IMR-90 (cell line): ENCODE data around the gene RBKS. TPM values are rescaled to one million over a fixed set of nuclear protein-coding genes. Genes with fewer than 3 reads are reported as not detected.

Source experiments
- ATAC-seq: fragments of 200-7000 bp; cut with Tn5 transposase; 2 replicates; pipeline ENCODE4 v1.9.1; 2020; ENCODE audit warnings: low read depth, mild to moderate bottlenecking, moderate library complexity
- BruUV-seq: library from RNA; stranded (reverse); fragments of 400-500 nt; replicated peaks from 2 replicates; lab custom pipeline; 2021; lab: Mats Ljungman, UMichigan
- CTCF ChIA-PET: fragments of 300-600 bp; formaldehyde crosslinking; extraction: SDS; loops from one replicate; lab custom pipeline; 2021; ENCODE audit warnings: antibody characterized with exemption; lab: Yijun Ruan, JAX
- POLR2A ChIA-PET: fragments of 300-600 bp; sonication (Branson Sonifier 250); formaldehyde crosslinking; loops from one replicate; lab custom pipeline; 2022; ENCODE audit warnings: antibody characterized with exemption; ENCODE audit not compliant: unreplicated experiment; lab: Charles Lee
- DNase-seq: peaks from one replicate; pipeline ENCODE4 v3.0.0; 2013
- H2AFZ ChIP-seq: replicated peaks from 2 replicates; pipeline ENCODE3; 2013; ENCODE audit warnings: low read length, mild to moderate bottlenecking; ENCODE audit not compliant: poor library complexity
- H2AK5ac ChIP-seq: 2 replicates; pipeline ENCODE4 v1.6.1; 2013; ENCODE audit warnings: low read depth, low read length, inconsistent platforms
- H2AK9ac ChIP-seq: replicated peaks from 2 replicates; pipeline ENCODE3; 2013; ENCODE audit warnings: mild to moderate bottlenecking, low read depth, low read length, moderate library complexity; ENCODE audit not compliant: poor library complexity
- H2BK120ac ChIP-seq: 2 replicates; pipeline ENCODE4 v1.6.1; 2013; ENCODE audit warnings: low read depth, low read length, inconsistent platforms
- H2BK15ac ChIP-seq: 3 replicates; pipeline ENCODE4 v1.6.1; 2013; ENCODE audit warnings: low read depth, low read length, inconsistent platforms
- H2BK20ac ChIP-seq: 2 replicates; pipeline ENCODE4 v1.6.1; 2013; ENCODE audit warnings: low read depth, mild to moderate bottlenecking, inconsistent platforms, low read length, moderate library complexity
- H2BK5ac ChIP-seq: 2 replicates; pipeline ENCODE4 v1.6.1; 2013; ENCODE audit warnings: mild to moderate bottlenecking, low read depth, low read length, inconsistent platforms; ENCODE audit not compliant: poor library complexity, severe bottlenecking
- H3K14ac ChIP-seq: replicated peaks from 2 replicates; pipeline ENCODE4 v1.6.1; 2013; ENCODE audit warnings: low read depth, low read length, inconsistent platforms
- H3K18ac ChIP-seq: 2 replicates; pipeline ENCODE4 v1.6.1; 2013; ENCODE audit warnings: low read depth, low read length, control low read depth
- H3K23ac ChIP-seq: 2 replicates; pipeline ENCODE4 v1.6.1; 2013; ENCODE audit warnings: low read depth, low read length, inconsistent platforms
- H3K27ac ChIP-seq: 2 replicates; pipeline ENCODE4 v1.5.1; 2013; ENCODE audit warnings: mild to moderate bottlenecking, control low read depth, low read length; ENCODE audit not compliant: insufficient read depth
- H3K27me3 ChIP-seq: 2 replicates; pipeline ENCODE4 v1.6.1; 2013; ENCODE audit warnings: low read length; ENCODE audit not compliant: control insufficient read depth, insufficient read depth
- H3K36me3 ChIP-seq: 2 replicates; pipeline ENCODE4 v1.6.1; 2013; ENCODE audit warnings: low read length, mixed read lengths; ENCODE audit not compliant: control insufficient read depth, insufficient read depth
- H3K4ac ChIP-seq: 2 replicates; pipeline ENCODE4 v1.6.1; 2013; ENCODE audit warnings: low read depth, low read length, inconsistent platforms
- H3K4me1 ChIP-seq: 2 replicates; pipeline ENCODE4 v1.6.1; 2013; ENCODE audit warnings: low read length, mixed read lengths; ENCODE audit not compliant: control insufficient read depth, insufficient read depth
- H3K4me2 ChIP-seq: 2 replicates; pipeline ENCODE4 v1.6.1; 2013; ENCODE audit warnings: low read depth, mild to moderate bottlenecking, control low read depth, low read length, moderate library complexity
- H3K4me3 ChIP-seq: 2 replicates; pipeline ENCODE4 v1.5.1; 2013; ENCODE audit warnings: low read depth, mild to moderate bottlenecking, control low read depth, low read length, moderate library complexity; ENCODE audit not compliant: insufficient read depth
- H3K56ac ChIP-seq: 2 replicates; pipeline ENCODE4 v1.6.1; 2013; ENCODE audit warnings: low read length, inconsistent platforms; ENCODE audit not compliant: insufficient read depth; ENCODE audit errors: extremely low read depth
- H3K79me1 ChIP-seq, 2 experiments: 2 replicates each; pipeline ENCODE4 v1.6.1; 2013; ENCODE audit warnings: low read length in 2 of 2, inconsistent platforms in 1 of 2, low read depth in 1 of 2
- H3K9ac ChIP-seq: 2 replicates; pipeline ENCODE4 v1.6.1; 2013; ENCODE audit warnings: low read depth, low read length, control low read depth
- H3K9me1 ChIP-seq: 2 replicates; pipeline ENCODE4 v1.6.1; 2013; ENCODE audit warnings: low read length, inconsistent platforms; ENCODE audit not compliant: insufficient read depth
- H3K9me3 ChIP-seq: 2 replicates; pipeline ENCODE4 v1.6.1; 2013; ENCODE audit warnings: low read length; ENCODE audit not compliant: control insufficient read depth, insufficient read depth
- H4K20me1 ChIP-seq: 2 replicates; pipeline ENCODE4 v1.6.1; 2013; ENCODE audit warnings: low read length, inconsistent platforms; ENCODE audit not compliant: insufficient read depth
- H4K5ac ChIP-seq: 2 replicates; pipeline ENCODE4 v1.6.1; 2013; ENCODE audit warnings: mild to moderate bottlenecking, low read depth, low read length, control low read depth
- H4K8ac ChIP-seq, 2 experiments: 2 replicates each; pipeline ENCODE4 v1.6.1; 2013; ENCODE audit warnings: low read depth in 2 of 2, low read length in 2 of 2, control low read depth in 1 of 2, inconsistent platforms in 1 of 2
- H4K91ac ChIP-seq: 2 replicates; pipeline ENCODE4 v1.6.1; 2013; ENCODE audit warnings: low read depth, low read length, inconsistent platforms; ENCODE audit not compliant: insufficient read depth
- MAFK ChIP-seq: IDR thresholded peaks from 2 replicates; pipeline ENCODE4 v1.6.1; 2012; ENCODE audit warnings: low read depth, low read length, improper control_type of control experiment
- MXI1 ChIP-seq: IDR thresholded peaks from 2 replicates; pipeline ENCODE4 v1.6.1; 2012; ENCODE audit warnings: low read depth, mild to moderate bottlenecking, low read length, moderate library complexity, borderline replicate concordance
- RCOR1 ChIP-seq: IDR thresholded peaks from 2 replicates; pipeline ENCODE4 v1.6.1; 2012; ENCODE audit warnings: mild to moderate bottlenecking, low read length, improper control_type of control experiment; ENCODE audit not compliant: insufficient replicate concordance
- WGBS, 2 experiments: methylation state at CpG; one replicate each; pipeline versions ENCODE4 v1.1.5 to v1.1.7; 2013; ENCODE audit warnings: missing lambda C conversion rate in 2 of 2; ENCODE audit not compliant: insufficient read length in 1 of 2; ENCODE audit errors: extremely low coverage in 2 of 2; 5-methylcytosine and 5-hydroxymethylcytosine counted together
- dilution Hi-C: fragments of 300-500 bp; cut with HindIII; formaldehyde crosslinking; loops from one replicate; pipeline ENCODE4 v1.14.3; 2018; ENCODE audit warnings: low sequenced_read_pairs; ENCODE audit not compliant: unreplicated experiment
- in situ Hi-C: fragments of 300-500 bp; cut with MboI; formaldehyde crosslinking; loops from 3 replicates; pipeline ENCODE4 v1.14.3; 2019; ENCODE audit warnings: low sequenced_read_pairs, inconsistent platforms, mixed read lengths
- intact Hi-C: fragments of 100-400 bp; cut with micrococcal nuclease; formaldehyde crosslinking; loops from 2 replicates; pipeline ENCODE4 v1.10.0; 2022
- polyA plus RNA-seq, 3 experiments: library from polyadenylated mRNA; depleted of rRNA; stranded (reverse); fragments of >200 nt; gene quantifications; 2 replicates each; pipeline ENCODE4 v1.2.3, GENCODE V29; 2012; ENCODE audit warnings: low replicate concordance in 1 of 3
- total RNA-seq: library from RNA; depleted of rRNA; stranded (reverse); fragments of >200 nt; gene quantifications from 2 replicates; pipeline ENCODE4 v1.2.3, GENCODE V29; 2012

Gene RBKS
- total and polyA plus RNA-seq, 2 of the 4 experiments (the other 2 are of a cell fraction), result 1.1 to 1.4 TPM

GRCh38 chr2:27752551-27753237, 137.5 kb downstream of the RBKS start:
- in situ Hi-C loops, result no loop called here

More at GRCh38 chr2:27752551-27753237, 137.5 kb downstream of the RBKS start:
- Histone ChIP-seq H2BK120ac (no peak overlapping the region; the same call in 1 of the 2 replicates), H4K20me1 (no peaks in the 10 kb centered on the region), H3K4me3 (no peak overlapping the region), H3K4ac (no peak overlapping the region), H4K5ac (no peak overlapping the region), H2AK5ac (no peak overlapping the region; the same call in 1 of the 2 replicates), H3K4me2 (no peak overlapping the region), H2BK20ac (no peak overlapping the region), H3K27me3 (no peaks in the 10 kb centered on the region), H4K91ac (no peak overlapping the region), H3K27ac (no peak overlapping the region), H2BK15ac (no peak overlapping the region), H3K18ac (no peak overlapping the region), H2BK5ac (no peak overlapping the region), H3K23ac (no peak overlapping the region), H3K14ac (no peak overlapping the region), H3K9ac (no peak overlapping the region), H4K8ac (no peak overlapping the region), H3K56ac (no peak overlapping the region), H3K36me3 (no peaks in the 10 kb centered on the region), H3K79me1 (no peaks in the 10 kb centered on the region), H2AFZ (no peak overlapping the region), H3K9me3 (peaks cover 12% of the 10 kb centered on the region), H2AK9ac (no peak overlapping the region), H3K4me1 (peaks cover 5% of the 10 kb centered on the region), H3K9me1 (no peaks in the 10 kb centered on the region)
- intact Hi-C loops, result loop anchor here (10.0 kb wide), 1 partner anchor 472 kb away; no protein-coding TSS in a partner anchor
- ChIA-PET POLR2A (no interaction called here), CTCF (interaction anchor here (1.6 kb wide), 1 partner anchor 49 kb away, joined by 4 read pairs; no protein-coding TSS in a partner anchor)
- BruUV-seq, result no TSS peak
- ATAC-seq (no peak), DNase-seq (no peak)
- dilution Hi-C loops, result no loop called here
- WGBS, 2 experiments, result 85% methylated on average over 5 of the region's 16 CpGs; no CpG with 5 or more reads in 1 of the 2 experiments
- no peak for TF ChIP-seq MAFK
- no peak for TF ChIP-seq MXI1
- no peak for TF ChIP-seq RCOR1
